Thoracic aorta (tissue), 2 donors: ENCODE results near the gene KCNMB1. TPM values are rescaled to one million over a fixed set of nuclear protein-coding genes. Genes with fewer than 3 reads are reported as not detected.

Experiments used
- ATAC-seq: fragments of 150-250 bp; one replicate; pipeline ENCODE4 v1.8.0; 2017; ENCODE audit warnings: low read depth; ENCODE audit not compliant: insufficient number of reproducible peaks, low FRiP score
- DNase-seq: peaks from one replicate; pipeline ENCODE4 v3.0.0-alpha.2; 2020; ENCODE audit warnings: low spot score
- H3K27ac ChIP-seq, 2 donors: fragments of 200-600 bp; sonication (generic); 1 replicate in 1 of 2; 2 replicates in 1 of 2; pipeline ENCODE4 v1.5.1; 2016; ENCODE audit warnings: mild to moderate bottlenecking in 2 of 2, moderate library complexity in 2 of 2
- H3K27me3 ChIP-seq: fragments of 200-600 bp; sonication (generic); replicated peaks from 2 replicates; pipeline ENCODE4 v1.6.0; 2016; ENCODE audit warnings: mild to moderate bottlenecking; ENCODE audit not compliant: insufficient read depth
- H3K36me3 ChIP-seq: fragments of 200-600 bp; sonication (generic); one replicate; pipeline ENCODE4 v1.5.1; 2016
- H3K4me1 ChIP-seq, 2 donors: fragments of 200-600 bp; sonication (generic); 1 replicate in 1 of 2; 2 replicates in 1 of 2; pipeline versions ENCODE4 v1.5.1 to v1.6.0; 2016; ENCODE audit warnings: low read depth in 2 of 2, mild to moderate bottlenecking in 1 of 2; ENCODE audit not compliant: control insufficient read depth in 1 of 2
- H3K4me3 ChIP-seq: fragments of 200-600 bp; sonication (generic); 2 replicates; pipeline ENCODE4 v1.5.1; 2016; ENCODE audit warnings: mild to moderate bottlenecking
- H3K9me3 ChIP-seq: fragments of 200-600 bp; sonication (generic); 2 replicates; pipeline ENCODE4 v1.5.1; 2016
- CTCF ChIP-seq: fragments of 200-600 bp; sonication (generic); IDR thresholded peaks from one replicate; pipeline ENCODE4 v1.5.1; 2019; ENCODE audit warnings: antibody characterized with exemption
- total RNA-seq, 2 donors: library from RNA; depleted of rRNA; stranded (reverse); fragments of >200 nt; gene quantifications; one replicate each; pipeline versions ENCODE4 v1.1.0 to v1.2.3, GENCODE V29; 2016

The KCNMB1 gene
- total RNA-seq, 2 donors from 2014 or later: 20.1 to 30.1 TPM

- Histone ChIP-seq H3K4me1 (no peaks in the 10 kb centered on the region), H3K27me3 (no peaks in the 10 kb centered on the region), H3K27ac (no peak overlapping the region), H3K36me3 (no peaks in the 10 kb centered on the region), H3K4me3 (no peak overlapping the region), H3K9me3 (peaks cover 5% of the 10 kb centered on the region)
- DNase-seq (no peak), ATAC-seq (no peak)
- TF ChIP-seq CTCF: no peak
These were observed 46.0 kb downstream of the KCNMB1 start for GRCh38 chr5:170343177-170343576.

GRCh38 chr5:170342153-170342725 lies 46.9 kb downstream of the KCNMB1 start:
- TF ChIP-seq CTCF: no peak
- no peak for DNase-seq
- ATAC-seq: no peak
- no peak overlapping the region for H3K27ac ChIP-seq
- no peak overlapping the region for H3K4me3 ChIP-seq
- H3K4me1 ChIP-seq: no peaks in the 10 kb centered on the region
- H3K36me3 ChIP-seq: no peaks in the 10 kb centered on the region
- H3K27me3 ChIP-seq: no peaks in the 10 kb centered on the region
- H3K9me3 ChIP-seq: peaks cover 5% of the 10 kb centered on the region

GRCh38 chr5:170341545-170341944 lies 47.6 kb downstream of the KCNMB1 start:
- H3K9me3 ChIP-seq: peaks cover 5% of the 10 kb centered on the region

GRCh38 chr5:170339780-170340167 lies 49.4 kb downstream of the KCNMB1 start:
- TF ChIP-seq CTCF: no peak

More at GRCh38 chr5:170341545-170341944, 47.6 kb downstream of the KCNMB1 start:
- H3K27me3 ChIP-seq: no peaks in the 10 kb centered on the region
- no peaks in the 10 kb centered on the region for H3K36me3 ChIP-seq
- TF ChIP-seq CTCF: no peak
- no peak overlapping the region for H3K4me3 ChIP-seq
- no peaks in the 10 kb centered on the region for H3K4me1 ChIP-seq
- ATAC-seq: no peak
- H3K27ac ChIP-seq: no peak overlapping the region
- DNase-seq: no peak

GRCh38 chr5:170338933-170339779 lies 50.0 kb downstream of the KCNMB1 start:
- Histone ChIP-seq H3K27ac (no peak overlapping the region), H3K4me3 (no peak overlapping the region), H3K4me1 (no peaks in the 10 kb centered on the region), H3K27me3 (no peaks in the 10 kb centered on the region), H3K36me3 (no peaks in the 10 kb centered on the region), H3K9me3 (no peaks in the 10 kb centered on the region)
- ATAC-seq (no peak), DNase-seq (no peak)
- TF ChIP-seq CTCF: no peak

More at GRCh38 chr5:170339780-170340167, 49.4 kb downstream of the KCNMB1 start:
- Histone ChIP-seq H3K36me3 (no peaks in the 10 kb centered on the region), H3K4me1 (no peaks in the 10 kb centered on the region), H3K27me3 (no peaks in the 10 kb centered on the region), H3K27ac (no peak overlapping the region), H3K9me3 (no peaks in the 10 kb centered on the region), H3K4me3 (no peak overlapping the region)
- no peak for DNase-seq
- no peak for ATAC-seq
